Medulla oblongata (tissue), 1 donor: Measurements from ENCODE around the gene BST2.
"Not testable (repeated sequence)": the region's sequence is repeated elsewhere in the genome, so short reads cannot be mapped to it uniquely, and the experiment has no call there.

Source experiments
- DNase-seq: peaks from one replicate; pipeline ENCODE4 v3.0.0-alpha.2; 2015; ENCODE audit errors: extremely low spot score

Gene BST2

DNA sequence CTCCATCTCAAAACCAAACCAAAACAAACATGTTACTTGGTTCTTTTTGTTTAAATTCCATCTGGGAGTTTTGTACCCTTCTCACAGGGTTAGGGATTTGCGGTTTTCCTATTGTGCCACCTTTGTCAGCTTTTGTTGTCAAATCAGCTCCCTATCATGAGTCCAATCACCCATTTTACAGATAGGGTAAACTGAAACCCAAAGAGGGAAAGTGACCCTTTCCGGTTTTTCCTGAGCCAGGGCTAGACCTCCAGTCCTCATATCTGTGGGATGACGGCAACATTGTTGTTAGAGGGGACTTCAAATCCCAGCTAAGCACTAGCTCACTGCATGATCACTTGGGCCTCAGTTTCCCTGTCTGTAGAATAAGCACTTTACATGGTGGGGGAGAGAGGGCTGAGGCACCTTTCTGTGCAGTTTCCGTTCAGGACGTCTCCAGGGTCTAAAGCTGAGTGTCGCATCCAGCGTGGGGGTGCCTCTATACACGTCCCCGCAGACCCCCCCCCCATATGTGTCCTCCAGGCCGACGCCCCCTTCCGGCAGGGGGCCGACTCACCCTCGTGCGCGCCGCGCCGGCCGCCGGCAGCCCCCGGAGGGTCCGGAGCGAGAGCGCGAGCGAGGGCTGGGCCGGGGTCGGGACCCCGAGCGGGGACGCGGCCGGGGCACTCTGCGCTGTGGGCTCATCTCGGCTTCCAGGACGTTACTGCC lies 15.3 kb downstream of the BST2 start:
- no peak for DNase-seq

GRCh38 chr19:17389288-17389687 lies 16.1 kb downstream of the BST2 start:
- DNase-seq: no peak

DNA sequence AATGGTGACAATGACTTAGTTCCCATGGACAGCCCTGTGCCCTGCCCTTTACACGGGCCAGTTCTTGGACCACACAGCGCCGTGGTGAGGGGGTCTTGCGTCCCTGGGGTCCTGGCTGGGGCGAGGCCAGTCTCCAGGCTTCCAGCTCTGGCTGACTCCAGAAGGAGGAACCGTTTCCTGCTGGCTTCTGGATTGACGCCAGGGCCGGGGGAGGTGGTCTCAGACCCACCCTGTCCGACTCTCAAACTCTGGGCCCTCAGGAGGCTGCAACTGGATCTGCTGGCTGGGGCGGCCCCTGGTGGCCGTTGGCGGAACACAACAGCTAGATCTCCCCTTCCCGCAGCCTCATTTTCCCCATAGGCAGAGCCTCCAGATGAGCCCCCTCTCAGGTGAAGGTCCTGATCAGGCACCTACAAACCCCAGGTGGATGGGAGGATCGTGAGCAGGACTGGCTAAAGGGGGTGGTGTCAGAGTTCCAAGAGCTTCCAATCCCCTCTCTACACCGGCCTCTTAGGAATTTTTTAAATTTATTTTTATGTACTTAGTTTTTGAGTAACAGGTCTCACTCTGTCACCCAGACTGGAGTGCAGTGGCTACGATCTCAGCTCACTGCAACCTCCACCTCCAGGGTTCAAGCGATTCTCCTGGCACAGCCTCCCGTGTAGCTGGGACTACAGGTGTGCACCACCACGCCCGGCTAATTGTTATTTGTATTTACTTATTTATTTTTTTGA lies 19.4 kb downstream of the BST2 start:
- DNase-seq: peak; percentile 37

DNA sequence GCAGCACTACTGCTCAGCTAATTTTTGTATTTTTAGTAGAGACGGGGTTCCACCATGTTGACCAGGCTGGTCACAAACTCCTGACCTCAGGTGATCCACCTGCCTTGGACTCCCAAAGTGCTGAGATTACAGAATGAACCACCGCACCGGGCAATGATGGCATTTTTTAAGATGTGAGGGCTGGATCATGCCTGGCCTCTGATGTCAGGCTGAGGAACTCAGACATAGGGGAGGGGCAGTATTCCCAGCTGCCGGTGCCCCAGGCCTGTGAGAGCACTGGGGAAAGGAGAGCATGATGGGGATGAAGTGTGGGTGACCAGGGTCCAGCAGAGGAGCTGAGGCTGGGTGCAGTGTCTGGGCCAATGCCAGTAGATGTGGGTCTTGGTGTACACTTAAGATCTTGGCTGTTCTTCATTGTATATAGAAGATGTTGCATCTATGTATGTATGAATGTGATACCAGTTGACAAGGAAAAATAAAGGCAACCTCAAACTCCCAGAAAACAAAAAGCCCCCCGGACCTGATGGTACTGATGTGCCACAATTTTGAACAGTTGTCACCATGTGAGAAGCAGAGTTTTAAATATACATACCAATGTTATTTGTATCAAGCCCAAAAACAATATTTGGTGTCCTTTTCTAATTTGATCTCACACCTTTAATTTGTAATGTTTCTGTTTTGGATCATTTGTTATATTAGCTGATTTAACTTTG lies 24.8 kb downstream of the BST2 start:
- DNase-seq: no peak

DNA sequence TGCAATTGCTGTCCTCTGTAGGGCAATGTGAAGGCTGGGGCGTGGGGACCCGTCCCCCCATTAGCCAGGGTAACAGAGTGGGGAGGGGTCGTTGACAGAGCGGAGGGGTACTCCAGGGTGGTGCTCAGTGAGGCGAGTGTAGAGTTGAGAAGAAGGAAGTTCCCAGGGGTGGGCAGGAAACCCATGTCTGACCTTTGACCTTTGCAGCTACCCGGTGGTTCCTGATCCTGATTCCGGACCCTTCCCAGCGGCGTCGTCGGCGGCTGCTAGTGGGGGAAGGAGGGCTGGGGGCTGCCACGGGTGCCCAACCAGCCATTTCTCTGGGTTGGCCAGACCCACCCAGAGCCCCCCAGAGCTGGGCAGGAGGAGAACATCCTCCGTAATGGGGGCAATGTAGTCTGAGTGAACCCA lies 26.2 kb downstream of the BST2 start:
- no peak for DNase-seq

GRCh38 chr19:17378271-17378670 lies 27.2 kb downstream of the BST2 start:
- no peak for DNase-seq

GRCh38 chr19:17376935-17377600 lies 28.4 kb downstream of the BST2 start, which contains the start of gene PLVAP:
PLVAP (minus strand) TSS chr19:17377342; CDS start chr19:17377288, 54 bp downstream.
- DNase-seq: no peak

DNA sequence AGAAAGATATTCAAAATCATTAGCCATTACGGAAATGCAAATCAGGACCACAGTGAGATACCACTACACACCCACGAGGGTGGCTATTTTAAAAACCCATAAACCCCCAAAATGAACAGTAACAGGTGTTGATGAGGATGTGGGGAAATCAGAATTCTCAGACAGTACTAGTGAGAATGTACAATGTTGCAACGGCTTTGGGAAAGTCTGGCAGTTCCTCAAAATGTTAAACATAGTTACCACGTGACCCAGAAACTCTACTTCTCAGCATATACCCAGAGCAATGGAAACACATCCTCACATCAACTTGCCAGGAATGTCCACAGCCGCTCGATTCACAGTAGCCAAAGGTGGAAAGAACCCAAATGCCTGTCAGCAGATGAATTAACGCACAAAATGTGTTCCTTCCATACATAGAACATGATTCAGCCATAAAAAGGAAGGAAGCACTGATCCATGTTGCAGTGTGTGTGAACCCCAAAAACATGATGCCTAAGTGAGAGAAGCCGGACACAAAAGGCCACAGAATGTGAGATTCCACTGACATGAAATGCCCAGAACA lies 35.3 kb downstream of the BST2 start:
- peak; percentile 77 for DNase-seq

GRCh38 chr19:17365361-17365760 lies 40.1 kb downstream of the BST2 start:
- no peak for DNase-seq

DNA sequence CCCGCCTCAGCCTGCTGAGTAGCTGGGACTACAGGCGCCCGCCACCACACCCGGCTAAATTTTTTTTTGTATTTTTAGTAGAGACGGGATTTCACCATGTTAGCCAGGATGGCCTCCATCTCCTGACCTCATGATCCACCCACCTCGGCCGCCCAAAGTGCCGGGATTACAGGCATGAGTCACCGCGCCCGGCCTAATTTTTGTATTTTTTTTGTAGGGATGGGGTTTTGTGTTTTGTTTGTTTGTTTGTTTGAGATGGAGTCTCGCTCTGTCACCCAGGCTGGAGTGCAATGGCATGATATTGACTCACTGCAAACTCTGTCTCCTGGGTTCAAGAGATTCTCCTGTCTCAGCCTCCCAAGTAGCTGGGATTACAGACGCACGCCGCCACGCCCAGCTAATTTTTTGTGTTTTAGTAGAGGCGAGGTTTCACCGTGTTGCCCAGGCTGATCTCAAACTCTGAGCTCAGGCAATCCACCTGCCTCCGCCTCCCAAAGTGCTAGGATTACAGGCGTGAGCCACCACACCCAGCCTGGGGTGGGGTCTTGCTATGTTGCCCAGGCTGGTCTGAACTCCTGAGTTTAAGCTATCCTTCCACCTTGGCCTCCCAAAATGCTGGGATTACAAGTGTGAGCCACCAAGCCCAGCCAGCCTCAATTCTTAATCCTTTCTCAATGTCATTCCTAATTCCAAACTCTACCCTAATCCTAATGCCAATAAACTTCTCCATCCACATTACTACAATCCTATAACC lies 41.4 kb downstream of the BST2 start:
- DNase-seq: not testable (repeated sequence)

GRCh38 chr19:17359905-17360800 lies 45.3 kb downstream of the BST2 start:
- DNase-seq: no peak

GRCh38 chr19:17358395-17358794 lies 47.0 kb downstream of the BST2 start:
- DNase-seq: no peak

DNA sequence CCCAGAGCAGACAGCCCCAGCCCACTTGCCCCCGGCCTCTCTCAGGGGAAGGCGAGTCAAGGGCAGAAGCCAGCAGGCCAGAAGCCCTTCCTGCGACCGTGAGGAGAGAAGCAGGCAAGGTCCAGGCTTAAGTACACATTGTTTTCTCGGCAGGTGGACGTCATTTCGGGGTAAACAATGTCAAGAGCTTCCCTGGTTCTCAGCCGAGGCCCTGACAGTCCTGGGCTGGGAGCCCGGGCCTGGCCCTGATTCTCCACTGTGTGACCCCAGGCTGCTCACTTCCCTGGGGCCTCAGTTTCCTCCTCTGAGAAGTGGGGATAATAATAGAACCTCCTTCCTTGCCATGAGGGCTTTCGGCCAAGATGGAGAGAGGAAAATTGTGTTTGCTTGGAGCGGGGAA lies 47.7 kb downstream of the BST2 start:
- no peak for DNase-seq

- no peak for DNase-seq
Measured at GRCh38 chr19:17357078-17357666, 48.3 kb downstream of the BST2 start.

- no peak for DNase-seq
Measured at GRCh38 chr19:17353386-17353785, 52.0 kb downstream of the BST2 start.
